Stimulated activated CD8-positive, alpha-beta memory T cell treated with anti-CD3 and anti-CD28 coated beads, Interleukin-15, amount 100 ng/mL, for 24 hours (primary cell): ENCODE results near the gene CLCNKA.

ENCODE experiments used
- DNase-seq: peaks from one replicate; pipeline ENCODE4 v3.0.0-alpha.2; 2020; ENCODE audit warnings: low read depth

Gene CLCNKA

DNA sequence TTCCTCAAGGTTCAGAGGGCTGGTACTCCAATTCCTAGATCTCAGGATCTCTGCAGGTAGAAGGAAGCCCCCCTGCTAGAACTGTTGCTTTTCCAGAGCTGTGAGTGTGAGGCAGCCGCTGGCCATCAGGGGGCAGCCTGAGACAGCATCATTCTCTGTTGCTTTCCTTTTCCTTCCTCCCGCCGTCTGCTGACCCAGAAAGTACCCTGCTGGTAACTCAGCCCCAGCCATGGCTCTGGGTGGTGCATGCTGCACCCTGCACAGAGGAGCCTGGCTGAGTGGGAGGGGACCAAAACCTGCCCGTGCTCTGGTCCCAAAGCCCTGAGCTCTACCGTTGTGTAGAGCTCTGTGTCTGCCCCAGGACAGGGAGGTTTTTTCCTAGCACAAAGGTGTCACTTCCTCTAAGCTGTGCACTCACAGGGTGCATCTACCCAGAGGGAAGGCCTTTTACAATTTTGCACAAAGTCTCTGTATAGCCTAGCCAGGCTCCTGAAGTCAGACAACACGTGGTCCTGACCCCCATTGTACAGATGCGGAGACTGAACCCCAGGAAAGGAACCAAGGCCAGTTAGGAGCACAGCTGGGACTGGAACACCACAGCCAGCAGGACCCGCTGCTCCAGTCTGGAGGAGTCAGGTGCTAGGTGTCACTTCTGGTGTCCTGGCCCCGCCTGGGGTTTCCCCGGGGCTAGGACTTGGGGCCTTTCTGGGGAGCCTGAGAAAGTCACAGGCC, 57.3 kb downstream of the CLCNKA start:
- DNase-seq, result peak; percentile 30

DNA sequence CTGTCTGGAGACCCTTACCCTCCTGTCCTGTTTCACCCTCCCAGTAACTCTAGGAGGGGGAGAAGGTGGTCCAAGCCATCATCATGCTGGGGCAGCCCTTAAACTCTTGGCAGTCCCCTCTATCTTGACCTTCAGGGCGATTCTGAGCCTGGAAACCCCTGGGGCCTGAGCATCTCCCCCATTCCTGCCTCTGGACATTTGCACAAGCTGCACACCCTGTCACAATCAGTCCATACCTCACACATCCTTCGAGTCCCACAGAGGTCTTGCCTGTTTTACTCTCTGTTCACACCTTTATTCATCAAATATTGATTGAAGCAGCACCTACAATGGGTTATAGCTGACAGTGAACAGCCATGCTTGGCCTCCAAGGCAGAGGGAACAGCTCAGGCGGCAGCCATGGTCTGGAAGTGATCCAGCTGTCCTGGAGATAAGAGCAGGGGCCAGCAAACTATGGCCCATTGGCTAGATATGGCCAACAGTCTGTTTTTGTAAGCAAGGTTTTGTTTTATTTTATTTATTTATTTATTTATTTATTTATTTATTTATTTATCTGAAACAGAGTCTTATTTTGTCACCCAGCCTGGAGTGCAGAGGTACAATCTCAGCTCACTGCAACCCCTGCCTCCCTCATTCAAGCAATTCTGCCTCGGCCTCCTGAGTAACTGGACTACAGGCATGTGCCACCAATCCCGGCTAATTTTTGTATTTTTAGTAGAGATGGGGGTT, 58.8 kb downstream of the CLCNKA start:
- no peak for DNase-seq

DNA sequence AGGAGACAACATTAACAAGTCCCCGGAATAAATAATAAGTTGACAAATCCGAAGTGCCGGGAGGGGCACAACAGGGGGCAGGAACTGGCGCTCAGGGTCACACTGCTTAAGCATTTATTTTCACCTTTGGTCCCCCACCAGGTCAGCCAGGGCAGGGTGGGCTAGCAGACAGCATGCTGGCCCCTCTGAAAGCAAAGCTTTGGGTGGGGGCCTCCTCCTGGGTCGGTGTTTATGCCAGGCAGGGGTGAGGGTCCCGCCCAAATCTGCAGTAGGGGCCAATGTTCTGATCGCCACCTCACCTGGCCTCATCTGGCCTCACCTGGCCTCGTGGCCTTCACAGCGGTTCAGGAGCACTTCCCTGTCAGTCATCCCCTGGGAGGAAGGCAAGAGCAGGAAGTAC, 59.8 kb downstream of the CLCNKA start:
- DNase-seq, result no peak

DNA sequence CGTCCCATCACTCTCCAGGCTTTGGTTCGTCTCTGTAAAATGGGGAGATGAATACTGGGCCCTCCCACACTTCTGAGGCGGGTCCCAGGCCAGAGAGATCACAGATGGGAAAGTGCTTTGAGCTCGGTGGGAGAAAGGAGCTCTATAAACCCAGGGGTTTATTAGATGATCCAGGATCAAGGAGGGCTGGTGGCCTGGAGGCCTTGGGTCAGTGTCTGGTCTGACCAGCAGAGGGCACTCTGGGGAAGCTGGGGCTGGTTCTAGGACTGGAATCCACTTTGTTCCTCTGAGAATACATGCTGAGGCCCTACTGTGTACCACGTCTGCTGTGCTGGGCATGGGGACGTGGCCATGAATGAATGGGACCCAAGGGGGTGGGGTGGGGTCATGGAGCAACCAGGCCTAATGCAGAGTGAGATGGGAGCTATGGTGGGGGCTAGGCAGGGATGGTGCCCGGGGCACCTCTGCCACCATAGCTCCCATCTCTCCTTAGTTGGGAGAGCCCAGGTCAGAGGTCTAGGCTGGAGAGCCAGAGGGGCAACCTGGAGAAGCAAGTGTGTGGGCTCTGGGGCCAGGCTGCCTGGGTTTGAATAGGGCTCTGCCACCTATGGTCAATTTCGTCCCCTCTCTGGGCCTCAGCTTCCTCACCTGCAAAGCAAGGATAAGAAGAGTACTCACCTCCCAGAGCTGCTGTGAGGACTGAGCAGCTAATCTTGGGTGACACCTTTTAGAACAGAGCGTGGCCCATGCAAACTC, 60.6 kb downstream of the CLCNKA start:
- peak; percentile 40 for DNase-seq

DNA sequence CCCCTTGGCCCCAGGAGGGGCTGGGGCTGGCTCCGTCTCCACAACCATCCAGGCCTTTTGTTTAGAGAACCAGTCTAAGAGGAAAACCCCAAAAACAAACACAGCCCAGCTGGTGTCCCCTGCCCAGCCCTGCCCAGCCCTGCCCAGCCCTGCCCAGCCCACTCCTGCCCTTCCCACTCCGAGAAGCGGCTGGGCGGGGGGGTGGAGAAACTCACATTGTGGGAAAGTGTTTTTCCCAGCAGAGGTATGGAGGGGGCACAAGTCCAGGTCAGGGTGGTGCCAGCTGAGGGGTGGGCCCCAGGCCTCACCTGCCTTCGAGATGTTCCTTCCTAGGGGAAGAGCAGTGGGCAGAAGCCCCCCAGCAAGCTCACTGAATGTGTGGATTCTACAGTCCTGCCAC, 61.6 kb downstream of the CLCNKA start:
- no peak for DNase-seq
